Measurements from ENCODE around the gene CCDC172.
"Not testable (repeated sequence)": the region's sequence is repeated elsewhere in the genome, so short reads cannot be mapped to it uniquely, and the experiment has no call there.

The CCDC172 gene

GRCh38 chr10:116385994-116386809, 62.0 kb downstream of the CCDC172 start:
- H3K27ac ChIP-seq = no peak overlapping the region
- no peaks in the 10 kb centered on the region for H3K9me3 ChIP-seq
- H3K4me3 ChIP-seq = no peak overlapping the region
- no peaks in the 10 kb centered on the region for H3K36me3 ChIP-seq
- no peaks in the 10 kb centered on the region for H3K4me1 ChIP-seq
- TF ChIP-seq Cebpa-rat (IDR thresholded peaks at IDR 0.05) = no peak
- H3K9ac ChIP-seq = no peak overlapping the region
- H3K27me3 ChIP-seq = no peaks in the 10 kb centered on the region
- H3K4me2 ChIP-seq = no peak overlapping the region
- H4K20me1 ChIP-seq = no peaks in the 10 kb centered on the region

- H3K36me3 ChIP-seq, H3K27ac ChIP-seq, H4K20me1 ChIP-seq, H3K9ac ChIP-seq, H3K27me3 ChIP-seq, H3K4me3 ChIP-seq, H3K4me1 ChIP-seq, H3K4me2 ChIP-seq: not testable (repeated sequence)
- peaks cover 18% of the 10 kb centered on the region for H3K9me3 ChIP-seq
Measured at GRCh38 chr10:116393246-116393831, 69.1 kb downstream of the CCDC172 start.

- no peaks in the 10 kb centered on the region for H3K36me3 ChIP-seq
- H3K9me3 ChIP-seq = peaks cover 18% of the 10 kb centered on the region
- no peak overlapping the region for H3K4me3 ChIP-seq
- no peak for TF ChIP-seq Cebpa-rat (IDR thresholded peaks at IDR 0.05)
- no peaks in the 10 kb centered on the region for H4K20me1 ChIP-seq
- H3K4me1 ChIP-seq = no peaks in the 10 kb centered on the region
- H3K4me2 ChIP-seq = no peak overlapping the region
- no peaks in the 10 kb centered on the region for H3K27me3 ChIP-seq
- no peak overlapping the region for H3K9ac ChIP-seq
- no peak overlapping the region for H3K27ac ChIP-seq
Measured at GRCh38 chr10:116395223-116395985, 71.2 kb downstream of the CCDC172 start.

GRCh38 chr10:116398224-116398623, 74.0 kb downstream of the CCDC172 start:
- Histone ChIP-seq H3K4me1 (no peaks in the 10 kb centered on the region), H4K20me1 (no peaks in the 10 kb centered on the region), H3K4me3 (no peak overlapping the region), H3K27ac (no peak overlapping the region), H3K36me3 (no peaks in the 10 kb centered on the region), H3K9me3 (peaks cover 14% of the 10 kb centered on the region), H3K27me3 (no peaks in the 10 kb centered on the region), H3K4me2 (no peak overlapping the region), H3K9ac (no peak overlapping the region)
- TF ChIP-seq Cebpa-rat (IDR thresholded peaks at IDR 0.05) = no peak

- TF ChIP-seq Cebpa-rat (IDR thresholded peaks at IDR 0.05) = no peak
- H3K4me3 ChIP-seq = no peak overlapping the region
- H3K27me3 ChIP-seq = no peaks in the 10 kb centered on the region
- no peaks in the 10 kb centered on the region for H3K9me3 ChIP-seq
- H3K9ac ChIP-seq = no peak overlapping the region
- no peak overlapping the region for H3K4me2 ChIP-seq
- H3K36me3 ChIP-seq = no peaks in the 10 kb centered on the region
- H4K20me1 ChIP-seq = no peaks in the 10 kb centered on the region
- H3K4me1 ChIP-seq = no peaks in the 10 kb centered on the region
- no peak overlapping the region for H3K27ac ChIP-seq
Measured at GRCh38 chr10:116402858-116403257, 78.6 kb downstream of the CCDC172 start.

- TF ChIP-seq Cebpa-rat (IDR thresholded peaks at IDR 0.05) = no peak
- no peak overlapping the region for H3K4me3 ChIP-seq
- H3K4me2 ChIP-seq = no peak overlapping the region
Measured at GRCh38 chr10:116403740-116404250, 79.5 kb downstream of the CCDC172 start.

GRCh38 chr10:116408719-116409118, 84.5 kb downstream of the CCDC172 start:
- no peak overlapping the region for H3K9ac ChIP-seq
- H3K4me1 ChIP-seq = no peaks in the 10 kb centered on the region
- TF ChIP-seq Cebpa-rat (IDR thresholded peaks at IDR 0.05) = no peak
- no peaks in the 10 kb centered on the region for H3K36me3 ChIP-seq
- no peaks in the 10 kb centered on the region for H3K27me3 ChIP-seq
- no peak overlapping the region for H3K27ac ChIP-seq
- H3K4me3 ChIP-seq = no peak overlapping the region
- H3K9me3 ChIP-seq = no peaks in the 10 kb centered on the region
- no peak overlapping the region for H3K4me2 ChIP-seq
- no peaks in the 10 kb centered on the region for H4K20me1 ChIP-seq

More at GRCh38 chr10:116403740-116404250, 79.5 kb downstream of the CCDC172 start:
- Histone ChIP-seq H3K9ac (no peak overlapping the region), H3K27ac (no peak overlapping the region), H3K9me3 (no peaks in the 10 kb centered on the region), H3K36me3 (no peaks in the 10 kb centered on the region), H4K20me1 (no peaks in the 10 kb centered on the region), H3K4me1 (no peaks in the 10 kb centered on the region), H3K27me3 (no peaks in the 10 kb centered on the region)

- no peaks in the 10 kb centered on the region for H4K20me1 ChIP-seq
- no peak overlapping the region for H3K9ac ChIP-seq
- H3K27me3 ChIP-seq = no peaks in the 10 kb centered on the region
- no peak overlapping the region for H3K27ac ChIP-seq
- no peaks in the 10 kb centered on the region for H3K4me1 ChIP-seq
- H3K4me3 ChIP-seq = no peak overlapping the region
- H3K4me2 ChIP-seq = no peak overlapping the region
- H3K9me3 ChIP-seq = no peaks in the 10 kb centered on the region
- no peak for TF ChIP-seq Cebpa-rat (IDR thresholded peaks at IDR 0.05)
- no peaks in the 10 kb centered on the region for H3K36me3 ChIP-seq
Measured at GRCh38 chr10:116410351-116410750, 86.1 kb downstream of the CCDC172 start.

GRCh38 chr10:116417821-116418220, 93.6 kb downstream of the CCDC172 start:
- Histone ChIP-seq H3K4me3 (no peak overlapping the region), H4K20me1 (no peaks in the 10 kb centered on the region), H3K4me1 (no peaks in the 10 kb centered on the region), H3K27me3 (no peaks in the 10 kb centered on the region), H3K9ac (no peak overlapping the region), H3K36me3 (no peaks in the 10 kb centered on the region), H3K27ac (no peak overlapping the region), H3K4me2 (no peak overlapping the region), H3K9me3 (no peaks in the 10 kb centered on the region)
- no peak for TF ChIP-seq Cebpa-rat (IDR thresholded peaks at IDR 0.05)

- Histone ChIP-seq H3K4me3 (no peak overlapping the region), H3K4me2 (no peak overlapping the region), H3K36me3 (no peaks in the 10 kb centered on the region), H4K20me1 (no peaks in the 10 kb centered on the region), H3K9ac (no peak overlapping the region), H3K9me3 (no peaks in the 10 kb centered on the region), H3K27me3 (no peaks in the 10 kb centered on the region), H3K27ac (no peak overlapping the region), H3K4me1 (no peaks in the 10 kb centered on the region)
- TF ChIP-seq Cebpa-rat (IDR thresholded peaks at IDR 0.05) = no peak
Measured at GRCh38 chr10:116418389-116418788, 94.1 kb downstream of the CCDC172 start.
